HUES64 (cell line): Measurements from ENCODE around the gene PREPL.

ENCODE experiments used
- H3K27ac ChIP-seq: 2 replicates; pipeline ENCODE4 v1.7.0; 2013; ENCODE audit warnings: low read depth, low read length, inconsistent platforms
- H3K27me3 ChIP-seq: 2 replicates; pipeline ENCODE4 v1.6.1; 2013; ENCODE audit warnings: mild to moderate bottlenecking, low read length; ENCODE audit not compliant: insufficient read depth
- H3K36me3 ChIP-seq: 2 replicates; pipeline ENCODE4 v1.6.1; 2013; ENCODE audit warnings: mild to moderate bottlenecking, low read length; ENCODE audit not compliant: insufficient read depth
- H3K4me1 ChIP-seq: 2 replicates; pipeline ENCODE4 v1.6.1; 2013; ENCODE audit warnings: mild to moderate bottlenecking, low read length, moderate library complexity; ENCODE audit not compliant: insufficient read depth
- H3K4me3 ChIP-seq: 2 replicates; pipeline ENCODE4 v1.5.1; 2013; ENCODE audit warnings: mild to moderate bottlenecking, low read length, moderate library complexity
- H3K9ac ChIP-seq: 2 replicates; pipeline ENCODE4 v1.6.1; 2013; ENCODE audit warnings: mild to moderate bottlenecking, low read depth, low read length
- H3K9me3 ChIP-seq: 2 replicates; pipeline ENCODE4 v1.6.1; 2013; ENCODE audit warnings: low read depth, low read length; ENCODE audit not compliant: insufficient read depth
- WGBS: fragments of 150-250, 120-280 bp; methylation state at CpG from one replicate; pipeline ENCODE4 v1.1.7; 2013; ENCODE audit warnings: missing lambda C conversion rate; 5-methylcytosine and 5-hydroxymethylcytosine counted together

Gene PREPL

DNA sequence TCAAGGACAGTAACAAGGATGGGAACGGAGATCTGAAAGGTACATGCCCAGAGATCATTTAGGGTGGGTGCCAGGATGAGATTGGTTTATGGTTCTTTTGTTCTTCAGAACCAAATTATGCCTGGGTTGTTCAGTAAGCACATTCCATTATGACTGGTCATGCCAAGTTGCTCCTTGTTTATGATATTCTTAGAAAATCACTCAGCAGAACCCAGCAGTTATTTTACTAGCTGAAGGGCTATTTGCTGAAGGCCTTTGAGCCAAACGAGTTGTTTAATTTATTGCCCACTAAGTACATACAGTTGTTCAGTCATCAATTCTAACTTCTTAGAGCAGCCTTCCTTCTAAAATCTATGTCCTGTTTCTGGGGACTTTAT, 85.4 kb downstream of the PREPL start:
- Histone ChIP-seq H3K27me3 (no peaks in the 10 kb centered on the region), H3K4me1 (no peaks in the 10 kb centered on the region), H3K27ac (no peak overlapping the region), H3K9ac (no peak overlapping the region), H3K36me3 (no peaks in the 10 kb centered on the region), H3K9me3 (no peaks in the 10 kb centered on the region), H3K4me3 (no peak overlapping the region)
- WGBS: 92% methylated on average over 2 of the region's 2 CpGs

DNA sequence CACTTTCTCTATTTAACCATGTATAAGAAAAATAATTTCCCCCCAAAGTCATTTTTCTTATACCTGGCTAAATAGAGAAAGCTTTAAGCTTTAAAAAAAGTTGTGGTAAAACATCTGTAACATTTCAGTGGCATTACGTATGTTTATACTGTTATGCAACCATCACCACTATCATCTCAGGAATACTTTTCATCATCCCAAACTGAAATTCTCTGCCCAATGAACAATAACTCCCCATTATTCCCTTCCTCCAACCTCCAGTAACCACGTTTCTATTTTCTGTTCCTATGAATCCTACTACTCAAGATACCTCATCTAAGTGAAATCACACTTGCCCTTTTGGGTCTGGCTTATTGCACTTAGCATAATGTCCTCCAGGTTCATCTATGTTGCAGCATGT, 87.7 kb downstream of the PREPL start:
- no peak overlapping the region for H3K27ac ChIP-seq
- no peaks in the 10 kb centered on the region for H3K36me3 ChIP-seq
- no peaks in the 10 kb centered on the region for H3K9me3 ChIP-seq
- no peaks in the 10 kb centered on the region for H3K27me3 ChIP-seq
- H3K4me3 ChIP-seq: no peak overlapping the region
- no peaks in the 10 kb centered on the region; the same call in 1 of the 2 replicates for H3K4me1 ChIP-seq
- 91% methylated on average over 2 of the region's 2 CpGs for WGBS
- no peak overlapping the region for H3K9ac ChIP-seq

DNA sequence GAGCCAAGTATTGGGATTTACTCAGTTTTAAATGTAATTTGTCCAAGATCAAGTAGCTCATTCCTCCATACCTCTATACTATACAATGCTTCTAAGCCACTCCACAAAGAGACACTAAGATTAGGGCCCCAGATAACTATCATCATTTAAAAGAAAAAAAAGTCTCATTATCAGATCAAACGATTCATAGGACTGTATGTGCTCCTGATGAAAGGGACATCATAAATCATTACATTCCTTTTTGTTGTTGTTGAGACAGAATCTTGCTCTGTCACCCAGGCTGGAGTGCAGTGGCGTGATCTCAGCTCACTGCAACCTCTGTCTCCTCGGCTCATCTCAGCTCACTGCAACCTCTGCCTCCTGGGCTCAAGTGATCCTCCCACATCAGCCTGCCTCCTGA, 88.2 kb downstream of the PREPL start:
- H3K9ac ChIP-seq: no peak overlapping the region
- no peak overlapping the region for H3K27ac ChIP-seq
- H3K36me3 ChIP-seq: no peaks in the 10 kb centered on the region
- 87% methylated on average over 3 of the region's 3 CpGs for WGBS
- H3K4me3 ChIP-seq: no peak overlapping the region
- H3K9me3 ChIP-seq: no peaks in the 10 kb centered on the region
- no peaks in the 10 kb centered on the region for H3K27me3 ChIP-seq
- peaks cover 5% of the 10 kb centered on the region; the same call in 1 of the 2 replicates for H3K4me1 ChIP-seq

DNA sequence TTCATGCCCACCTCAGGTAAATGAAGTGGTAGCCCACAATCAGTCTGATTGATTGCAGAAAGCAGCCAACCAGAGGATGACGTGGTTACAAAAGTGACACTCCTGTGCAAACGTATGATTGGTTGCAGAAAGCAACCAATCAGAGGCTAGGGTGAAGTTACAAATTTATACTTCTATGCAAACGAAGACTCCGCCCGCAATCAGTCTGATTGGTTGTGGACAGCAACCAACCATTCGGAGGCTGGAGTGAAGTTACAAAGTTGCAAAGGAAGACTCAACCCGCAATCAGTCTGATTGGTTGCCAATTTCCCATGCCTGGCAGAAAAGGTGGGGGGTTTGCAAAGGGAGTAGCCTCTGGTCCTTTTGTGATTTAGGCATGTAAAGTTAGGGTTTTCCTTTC, 90.0 kb downstream of the PREPL start:
- no peak overlapping the region for H3K4me3 ChIP-seq
- no peaks in the 10 kb centered on the region for H3K36me3 ChIP-seq
- WGBS: 95% methylated on average over 7 of the region's 7 CpGs
- H3K27ac ChIP-seq: no peak overlapping the region
- no peak overlapping the region for H3K9ac ChIP-seq
- H3K9me3 ChIP-seq: no peaks in the 10 kb centered on the region
- H3K27me3 ChIP-seq: no peaks in the 10 kb centered on the region
- H3K4me1 ChIP-seq: peaks cover 14% of the 10 kb centered on the region; the same call in 1 of the 2 replicates

DNA sequence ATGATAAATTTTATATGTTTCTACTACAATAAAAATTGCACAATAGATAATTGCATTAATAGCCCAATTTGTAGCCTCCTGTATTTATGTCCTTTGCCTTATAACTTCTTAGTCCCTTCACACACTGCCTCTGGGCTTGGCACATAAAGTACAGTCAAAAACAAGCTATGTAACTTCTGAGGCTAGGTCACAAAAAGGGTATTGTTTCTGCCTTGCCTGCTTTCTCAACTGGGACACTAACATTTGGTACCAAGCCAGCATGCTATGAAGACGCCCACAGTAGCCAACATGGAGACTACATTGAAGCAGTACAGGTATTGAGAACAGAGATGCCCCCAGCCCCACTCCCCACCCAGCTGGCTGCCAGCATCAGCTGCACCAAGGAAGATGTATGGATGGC, 91.5 kb downstream of the PREPL start:
- Histone ChIP-seq H3K27ac (no peak overlapping the region), H3K9ac (no peak overlapping the region), H3K27me3 (no peaks in the 10 kb centered on the region), H3K9me3 (no peaks in the 10 kb centered on the region), H3K36me3 (no peaks in the 10 kb centered on the region), H3K4me3 (no peak overlapping the region), H3K4me1 (peaks cover 14% of the 10 kb centered on the region; the same call in 1 of the 2 replicates)
- 94% methylated on average over 1 of the region's 1 CpG for WGBS

DNA sequence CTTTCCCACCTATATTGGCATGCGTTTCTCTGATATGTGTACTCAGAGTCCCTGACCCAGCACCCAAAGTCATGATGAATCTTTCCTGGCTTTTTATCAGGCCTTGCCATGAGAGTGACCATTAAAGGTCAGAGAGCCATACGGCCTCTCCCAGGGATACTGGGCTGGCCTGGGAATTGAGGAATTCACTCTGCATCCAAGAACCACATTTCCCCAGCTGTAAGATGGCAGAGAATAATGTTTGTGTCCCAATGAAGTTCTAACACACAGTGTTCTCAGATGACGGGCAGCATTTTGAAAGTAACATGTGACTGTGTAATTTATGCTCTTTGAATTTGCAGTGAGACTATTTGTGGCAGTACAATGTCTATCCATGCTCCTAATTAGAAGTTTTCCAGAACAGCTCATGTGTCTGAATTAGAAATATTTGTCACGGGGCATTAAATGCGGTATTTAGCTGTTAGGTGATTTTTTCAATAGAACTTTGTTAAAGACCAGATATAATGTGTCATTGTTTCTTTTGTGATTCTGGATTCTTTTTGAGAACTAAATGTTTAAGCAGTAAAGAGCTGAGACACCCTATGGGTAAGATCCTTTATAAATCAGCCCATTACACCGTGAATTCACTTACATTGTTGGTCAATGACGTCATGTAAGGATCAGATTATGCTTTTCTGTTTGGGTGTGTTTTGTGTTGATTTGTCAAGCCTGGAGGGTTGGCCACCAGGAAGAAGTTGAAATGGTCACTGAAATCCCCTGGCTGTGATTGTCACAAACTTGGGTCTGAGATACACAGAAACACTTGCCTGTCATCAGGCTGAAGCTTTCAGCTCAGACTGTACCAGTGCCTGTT, 93.3 kb downstream of the PREPL start:
- no peak overlapping the region for H3K27ac ChIP-seq
- H3K4me3 ChIP-seq: no peak overlapping the region
- 82% methylated on average over 7 of the region's 7 CpGs for WGBS

More for the DNA sequence above, 93.3 kb downstream of the PREPL start:
- Histone ChIP-seq H3K36me3 (no peaks in the 10 kb centered on the region), H3K9me3 (no peaks in the 10 kb centered on the region), H3K27me3 (no peaks in the 10 kb centered on the region), H3K9ac (no peak overlapping the region), H3K4me1 (peaks cover 14% of the 10 kb centered on the region; the same call in 1 of the 2 replicates)
